Measurements from ENCODE around the gene TMEM121B. TPM values are rescaled to one million over a fixed set of nuclear protein-coding genes. Genes with fewer than 3 reads are reported as not detected.

The TMEM121B gene
- total RNA-seq, 6 experiments from 2014 or later: 0.05 to 0.33 (median 0.19) TPM

DNA sequence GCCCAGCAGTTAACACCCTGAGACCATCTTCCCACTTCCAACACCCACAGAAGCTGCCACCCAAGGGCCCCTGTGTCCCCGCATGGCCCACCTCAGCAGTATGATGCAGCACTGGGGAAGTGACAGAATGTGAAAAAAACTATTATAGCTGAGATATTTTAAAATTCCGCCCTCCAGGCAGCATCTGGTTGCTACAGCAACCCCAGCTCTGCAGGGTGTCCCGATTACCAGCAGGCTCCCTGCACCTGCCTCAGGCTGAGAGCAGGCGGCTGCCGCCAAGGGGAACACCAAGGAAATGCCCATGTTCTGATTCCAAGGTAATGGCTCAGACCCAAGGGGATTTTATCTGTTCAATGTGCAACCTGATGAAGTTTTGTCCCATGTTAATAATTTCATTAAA is 10.5 kb upstream of the TMEM121B start:
- Histone ChIP-seq H3K9me3 (no peaks in the 10 kb centered on the region), H3K27ac (no peak overlapping the region), H3K27me3 (no peaks in the 10 kb centered on the region), H3K36me3 (no peaks in the 10 kb centered on the region), H3K4me3 (no peak overlapping the region), H3K4me1 (no peaks in the 10 kb centered on the region)
- TF ChIP-seq POLR2A (IDR thresholded peaks at IDR 0.05): no peak
- TF ChIP-seq, protein P1, sequence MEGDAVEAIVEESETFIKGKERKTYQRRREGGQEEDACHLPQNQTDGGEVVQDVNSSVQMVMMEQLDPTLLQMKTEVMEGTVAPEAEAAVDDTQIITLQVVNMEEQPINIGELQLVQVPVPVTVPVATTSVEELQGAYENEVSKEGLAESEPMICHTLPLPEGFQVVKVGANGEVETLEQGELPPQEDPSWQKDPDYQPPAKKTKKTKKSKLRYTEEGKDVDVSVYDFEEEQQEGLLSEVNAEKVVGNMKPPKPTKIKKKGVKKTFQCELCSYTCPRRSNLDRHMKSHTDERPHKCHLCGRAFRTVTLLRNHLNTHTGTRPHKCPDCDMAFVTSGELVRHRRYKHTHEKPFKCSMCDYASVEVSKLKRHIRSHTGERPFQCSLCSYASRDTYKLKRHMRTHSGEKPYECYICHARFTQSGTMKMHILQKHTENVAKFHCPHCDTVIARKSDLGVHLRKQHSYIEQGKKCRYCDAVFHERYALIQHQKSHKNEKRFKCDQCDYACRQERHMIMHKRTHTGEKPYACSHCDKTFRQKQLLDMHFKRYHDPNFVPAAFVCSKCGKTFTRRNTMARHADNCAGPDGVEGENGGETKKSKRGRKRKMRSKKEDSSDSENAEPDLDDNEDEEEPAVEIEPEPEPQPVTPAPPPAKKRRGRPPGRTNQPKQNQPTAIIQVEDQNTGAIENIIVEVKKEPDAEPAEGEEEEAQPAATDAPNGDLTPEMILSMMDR (IDR thresholded peaks at IDR 0.05): no peak
- no peak for ATAC-seq
- 48% methylated on average over 4 of the region's 5 CpGs for WGBS (ENCODE audit: insufficient coverage, low coverage, low lambda C conversion rate, missing lambda C conversion rate)
- intact Hi-C loops (cut with DNase I): no loop called here
- no peak for DNase-seq

DNA sequence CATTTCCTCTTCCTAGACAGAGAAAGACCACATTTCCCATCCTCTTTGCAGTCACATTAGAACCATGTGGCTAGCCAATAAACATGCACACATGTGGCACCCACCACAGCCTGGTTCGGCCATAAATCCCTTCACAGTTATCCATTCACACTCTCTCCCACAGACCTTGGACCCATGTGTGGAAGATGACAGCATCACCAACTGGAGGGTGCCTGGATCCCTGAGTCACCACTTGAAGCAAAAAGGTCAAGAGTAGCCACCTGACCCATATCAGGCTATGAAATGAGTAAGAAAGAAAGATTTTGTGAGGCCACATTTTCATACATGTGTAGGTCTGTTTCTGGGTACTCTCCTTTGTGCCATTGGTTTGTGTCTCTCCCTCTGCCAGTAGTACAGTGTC is 9.0 kb upstream of the TMEM121B start:
- no peaks in the 10 kb centered on the region for H3K27me3 ChIP-seq
- no peaks in the 10 kb centered on the region for H3K36me3 ChIP-seq
- TF ChIP-seq POLR2A (IDR thresholded peaks at IDR 0.05): no peak
- TF ChIP-seq, protein P1 (IDR thresholded peaks at IDR 0.05): no peak
- DNase-seq (no peak), ATAC-seq (no peak)
- no peaks in the 10 kb centered on the region for H3K4me1 ChIP-seq
- H3K9me3 ChIP-seq: no peaks in the 10 kb centered on the region
- intact Hi-C loops (cut with DNase I): no loop called here
- WGBS (ENCODE audit: insufficient coverage, low coverage, low lambda C conversion rate, missing lambda C conversion rate): 86% methylated on average over 1 of the region's 1 CpG
- H3K4me3 ChIP-seq: no peak overlapping the region
- H3K27ac ChIP-seq: no peak overlapping the region

GRCh38 chr22:17120711-17121232 is 388 bp downstream of the TMEM121B start:
- Histone ChIP-seq H3K36me3 (no peaks in the 10 kb centered on the region), H3K4me1 (peaks cover 0 to 3% (median 0%) of the 10 kb centered on the region in 4 donors), H3K27me3 (no peaks in the 10 kb centered on the region), H3K4me3 (peak overlapping the region; percentile 38 to 48 (median 43)), H3K9me3 (no peaks in the 10 kb centered on the region), H3K27ac (no peak overlapping the region)
- TF ChIP-seq POLR2A (IDR thresholded peaks at IDR 0.05): no peak
- TF ChIP-seq, protein P1 (IDR thresholded peaks at IDR 0.05): no peak
- intact Hi-C loops (cut with DNase I): no loop called here
- ATAC-seq: no peak
- no peak for DNase-seq
- no CpG with 5 or more reads among the region's 70 CpGs for WGBS (ENCODE audit: insufficient coverage, low coverage, low lambda C conversion rate, missing lambda C conversion rate)

DNA sequence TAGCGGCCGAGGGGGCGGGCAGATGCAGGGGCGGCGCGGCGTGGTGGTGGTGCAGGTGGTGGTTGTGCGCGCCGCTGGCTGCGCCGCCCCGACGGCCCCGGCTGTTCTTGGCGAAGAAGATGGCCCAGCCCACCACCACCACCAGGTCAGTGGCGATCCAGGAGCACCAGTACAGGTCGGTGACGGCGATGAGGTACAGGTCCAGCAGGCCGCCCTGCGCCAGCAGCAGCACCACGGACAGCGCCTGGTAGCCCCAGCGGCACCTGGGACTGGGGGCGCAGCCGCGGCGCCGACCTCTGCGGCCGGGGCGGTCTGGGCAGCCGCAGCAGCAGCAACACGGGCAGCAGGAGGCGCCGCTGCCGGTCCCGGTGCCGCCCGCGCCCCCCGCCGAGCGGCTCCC is 879 bp downstream of the TMEM121B start:
- H3K4me3 ChIP-seq: no peak overlapping the region
- H3K36me3 ChIP-seq: no peaks in the 10 kb centered on the region
- WGBS (ENCODE audit: insufficient coverage, low coverage, low lambda C conversion rate, missing lambda C conversion rate): 0% methylated on average over 3 of the region's 45 CpGs
- H3K4me1 ChIP-seq: peaks cover 0 to 3% (median 0%) of the 10 kb centered on the region in 4 donors
- no peaks in the 10 kb centered on the region for H3K27me3 ChIP-seq
- no peak for TF ChIP-seq POLR2A (IDR thresholded peaks at IDR 0.05)
- TF ChIP-seq, protein P1 (IDR thresholded peaks at IDR 0.05): no peak
- peak; percentile 65 to 75 (median 69) for ATAC-seq
- intact Hi-C loops (cut with DNase I): no loop called here
- no peaks in the 10 kb centered on the region for H3K9me3 ChIP-seq
- peak; percentile 73 to 76 (median 76) for DNase-seq
- H3K27ac ChIP-seq: no peak overlapping the region

Measured in right lobe of liver (tissue), 6 donors.